K562 (cell line): ENCODE results near the gene ILF2. TPM values are rescaled to one million over a fixed set of nuclear protein-coding genes. Genes with fewer than 3 reads are reported as not detected.
A peak's percentile ranks its signal among the peaks of the same experiment; 100 is the strongest.

Experiments used
- CREM ChIP-seq: IDR thresholded peaks from 2 replicates; pipeline ENCODE4 v1.6.1; 2014; ENCODE audit warnings: antibody characterized with exemption, low read depth
- HDAC6 ChIP-seq: IDR thresholded peaks from 2 replicates; pipeline ENCODE4 v1.6.1; 2012; ENCODE audit warnings: low read depth, mild to moderate bottlenecking, control low read depth, inconsistent platforms, low read length, moderate library complexity
- RBBP5 ChIP-seq: fragments of 200-600 bp; sonication (generic); IDR thresholded peaks from 2 replicates; pipeline ENCODE4 v1.6.1; 2012; ENCODE audit warnings: borderline replicate concordance, mild to moderate bottlenecking, low read length, control low read depth, inconsistent platforms; ENCODE audit not compliant: insufficient read depth, poor library complexity, severe bottlenecking
- TBP ChIP-seq: optimal IDR thresholded peaks from 2 replicates; pipeline ENCODE3; 2011; ENCODE audit warnings: low read depth, low read length, improper control_type of control experiment
- ZNF263 ChIP-seq: sonication (generic); formaldehyde crosslinking; IDR thresholded peaks from 2 replicates; pipeline ENCODE4 v1.8.0; 2022; ENCODE audit warnings: mild to moderate bottlenecking, missing genetic modification reagents, borderline replicate concordance
- polyA plus RNA-seq, 8 experiments: library from polyadenylated mRNA; depleted of rRNA in 4 of 8; stranded (reverse) in 5 of 8; unstranded in 3 of 8; fragments of >200 nt; fragmentation: Nextera tagmentation in 2 of 8; fragmentation: Illumina TruSeq in 1 of 8; extraction: Ambion mirVana in 2 of 8; extraction: Trizol in 1 of 8; gene quantifications; 2 replicates each; pipeline versions ENCODE4 v1.2.1 to v1.2.3, GENCODE V29; 2011 to 2014; ENCODE audit warnings: inconsistent platforms in 1 of 8, missing spikeins in 1 of 8
- total RNA-seq, 7 experiments: library from RNA; depleted of rRNA in 6 of 7; stranded (reverse); fragments of >200 nt in 6 of 7; fragmentation: Illumina TruSeq in 2 of 7; extraction: Trizol in 2 of 7; gene quantifications; 2 replicates each; pipeline versions ENCODE4 v1.2.1 to v1.2.3, GENCODE V29; 2011 to 2021; ENCODE audit warnings: low replicate concordance in 1 of 7
- TF ChIP-seq, protein P1 (sequence below): fragments of 450-650 bp; formaldehyde crosslinking; IDR thresholded peaks from 2 replicates; pipeline ENCODE4 v1.4.0; 2022; ENCODE audit warnings: missing genetic modification characterization
- TF ChIP-seq, protein P2 (sequence below): sonication (generic); formaldehyde crosslinking; IDR thresholded peaks from 2 replicates; pipeline ENCODE4 v1.8.0; 2022; ENCODE audit warnings: missing genetic modification reagents, mild to moderate bottlenecking, moderate library complexity, borderline replicate concordance
- TF ChIP-seq, protein P3 (sequence below): fragments of 200-800 bp; sonication (Bioruptor generic); IDR thresholded peaks from 2 replicates; pipeline ENCODE4 v1.6.1; 2017; ENCODE audit warnings: missing genetic modification characterization, missing compliant biosample characterization
- TF ChIP-seq, protein P4 (sequence below): sonication (generic); formaldehyde crosslinking; IDR thresholded peaks from 2 replicates; pipeline ENCODE4 v1.8.0; 2022; ENCODE audit warnings: missing genetic modification reagents, mild to moderate bottlenecking, borderline replicate concordance
- TF ChIP-seq, protein P5 (sequence below), 2 experiments: fragments of 450-650 bp; formaldehyde crosslinking in 1 of 2; IDR thresholded peaks; 2 replicates each; pipeline versions ENCODE4 v1.4.0 to v1.6.1; 2014 to 2020; ENCODE audit warnings: mild to moderate bottlenecking in 2 of 2, borderline replicate concordance in 1 of 2, low read depth in 1 of 2

Gene ILF2
- total and polyA plus RNA-seq, 9 of the 15 experiments (the other 6 are each of a cell fraction or from before 2014, with no cell fraction given) = 282 to 726 (median 474) TPM

DNA sequence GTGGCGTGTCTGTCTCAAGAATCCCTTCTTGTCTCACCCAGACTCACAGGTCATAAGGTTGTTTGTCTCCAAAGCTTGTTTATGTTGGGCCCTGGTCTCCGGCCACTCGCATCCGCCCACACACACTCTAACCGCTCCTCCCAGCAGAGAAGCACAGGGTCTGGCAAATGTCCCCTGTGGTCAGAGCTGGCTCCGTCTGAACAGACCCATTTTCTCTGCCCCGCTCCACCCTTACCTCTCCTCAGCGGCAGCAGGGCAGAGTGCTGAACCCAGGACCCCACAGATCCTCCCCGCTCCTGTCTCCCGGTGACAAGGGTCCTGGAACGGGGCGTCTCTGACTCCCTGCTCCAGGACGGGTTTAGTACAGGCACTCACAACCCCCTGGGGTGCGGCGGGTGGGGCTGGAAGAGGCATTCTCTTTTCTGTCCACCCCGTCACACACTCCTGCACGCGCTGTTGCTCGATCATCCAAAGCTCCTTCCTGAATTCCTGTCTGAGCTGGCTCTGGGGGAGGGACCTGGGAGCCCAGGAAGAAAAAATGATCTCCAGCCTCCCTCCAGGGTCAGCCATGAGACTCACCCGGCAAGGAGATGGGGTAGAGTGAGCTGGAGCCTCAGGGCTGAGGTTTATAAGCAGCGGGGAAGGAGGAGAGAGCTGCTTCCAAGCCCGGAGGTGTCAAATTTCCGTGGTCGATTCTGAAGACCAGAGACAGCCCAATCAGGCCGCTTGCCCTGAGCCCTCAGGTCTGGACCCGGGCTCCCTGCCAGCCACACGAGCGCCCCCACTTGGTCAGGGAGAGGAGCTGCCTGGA is 43.7 kb downstream of the ILF2 start, which contains the start of gene S100A13 (continued):
- TF ChIP-seq ZNF263 = 0 out of 2 replicates have a peak, but pooled peaks have one; percentile 20
- TF ChIP-seq CREM = peak; percentile 11; the same call in 1 of the 2 replicates
- TF ChIP-seq HDAC6 = no peak
- TF ChIP-seq, protein P1, sequence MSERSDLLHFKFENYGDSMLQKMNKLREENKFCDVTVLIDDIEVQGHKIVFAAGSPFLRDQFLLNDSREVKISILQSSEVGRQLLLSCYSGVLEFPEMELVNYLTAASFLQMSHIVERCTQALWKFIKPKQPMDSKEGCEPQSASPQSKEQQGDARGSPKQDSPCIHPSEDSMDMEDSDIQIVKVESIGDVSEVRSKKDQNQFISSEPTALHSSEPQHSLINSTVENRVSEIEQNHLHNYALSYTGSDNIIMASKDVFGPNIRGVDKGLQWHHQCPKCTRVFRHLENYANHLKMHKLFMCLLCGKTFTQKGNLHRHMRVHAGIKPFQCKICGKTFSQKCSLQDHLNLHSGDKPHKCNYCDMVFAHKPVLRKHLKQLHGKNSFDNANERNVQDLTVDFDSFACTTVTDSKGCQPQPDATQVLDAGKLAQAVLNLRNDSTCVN = 0 out of 2 replicates have a peak, but pooled peaks have one; percentile 22
- peak; percentile 94 for TF ChIP-seq TBP
- TF ChIP-seq, protein P2, sequence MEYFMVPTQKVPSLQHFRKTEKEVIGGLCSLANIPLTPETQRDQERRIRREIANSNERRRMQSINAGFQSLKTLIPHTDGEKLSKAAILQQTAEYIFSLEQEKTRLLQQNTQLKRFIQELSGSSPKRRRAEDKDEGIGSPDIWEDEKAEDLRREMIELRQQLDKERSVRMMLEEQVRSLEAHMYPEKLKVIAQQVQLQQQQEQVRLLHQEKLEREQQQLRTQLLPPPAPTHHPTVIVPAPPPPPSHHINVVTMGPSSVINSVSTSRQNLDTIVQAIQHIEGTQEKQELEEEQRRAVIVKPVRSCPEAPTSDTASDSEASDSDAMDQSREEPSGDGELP = peak; percentile 66; the same call in 1 of the 2 replicates
- TF ChIP-seq, protein P3, sequence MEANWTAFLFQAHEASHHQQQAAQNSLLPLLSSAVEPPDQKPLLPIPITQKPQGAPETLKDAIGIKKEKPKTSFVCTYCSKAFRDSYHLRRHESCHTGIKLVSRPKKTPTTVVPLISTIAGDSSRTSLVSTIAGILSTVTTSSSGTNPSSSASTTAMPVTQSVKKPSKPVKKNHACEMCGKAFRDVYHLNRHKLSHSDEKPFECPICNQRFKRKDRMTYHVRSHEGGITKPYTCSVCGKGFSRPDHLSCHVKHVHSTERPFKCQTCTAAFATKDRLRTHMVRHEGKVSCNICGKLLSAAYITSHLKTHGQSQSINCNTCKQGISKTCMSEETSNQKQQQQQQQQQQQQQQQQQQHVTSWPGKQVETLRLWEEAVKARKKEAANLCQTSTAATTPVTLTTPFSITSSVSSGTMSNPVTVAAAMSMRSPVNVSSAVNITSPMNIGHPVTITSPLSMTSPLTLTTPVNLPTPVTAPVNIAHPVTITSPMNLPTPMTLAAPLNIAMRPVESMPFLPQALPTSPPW = peak; percentile 61
- TF ChIP-seq RBBP5 = peak; percentile 18
- TF ChIP-seq, protein P4, sequence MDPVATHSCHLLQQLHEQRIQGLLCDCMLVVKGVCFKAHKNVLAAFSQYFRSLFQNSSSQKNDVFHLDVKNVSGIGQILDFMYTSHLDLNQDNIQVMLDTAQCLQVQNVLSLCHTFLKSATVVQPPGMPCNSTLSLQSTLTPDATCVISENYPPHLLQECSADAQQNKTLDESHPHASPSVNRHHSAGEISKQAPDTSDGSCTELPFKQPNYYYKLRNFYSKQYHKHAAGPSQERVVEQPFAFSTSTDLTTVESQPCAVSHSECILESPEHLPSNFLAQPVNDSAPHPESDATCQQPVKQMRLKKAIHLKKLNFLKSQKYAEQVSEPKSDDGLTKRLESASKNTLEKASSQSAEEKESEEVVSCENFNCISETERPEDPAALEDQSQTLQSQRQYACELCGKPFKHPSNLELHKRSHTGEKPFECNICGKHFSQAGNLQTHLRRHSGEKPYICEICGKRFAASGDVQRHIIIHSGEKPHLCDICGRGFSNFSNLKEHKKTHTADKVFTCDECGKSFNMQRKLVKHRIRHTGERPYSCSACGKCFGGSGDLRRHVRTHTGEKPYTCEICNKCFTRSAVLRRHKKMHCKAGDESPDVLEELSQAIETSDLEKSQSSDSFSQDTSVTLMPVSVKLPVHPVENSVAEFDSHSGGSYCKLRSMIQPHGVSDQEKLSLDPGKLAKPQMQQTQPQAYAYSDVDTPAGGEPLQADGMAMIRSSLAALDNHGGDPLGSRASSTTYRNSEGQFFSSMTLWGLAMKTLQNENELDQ (CRISPR knock-in tag) = 0 out of 2 replicates have a peak, but pooled peaks have one; percentile 40
- TF ChIP-seq, protein P5, sequence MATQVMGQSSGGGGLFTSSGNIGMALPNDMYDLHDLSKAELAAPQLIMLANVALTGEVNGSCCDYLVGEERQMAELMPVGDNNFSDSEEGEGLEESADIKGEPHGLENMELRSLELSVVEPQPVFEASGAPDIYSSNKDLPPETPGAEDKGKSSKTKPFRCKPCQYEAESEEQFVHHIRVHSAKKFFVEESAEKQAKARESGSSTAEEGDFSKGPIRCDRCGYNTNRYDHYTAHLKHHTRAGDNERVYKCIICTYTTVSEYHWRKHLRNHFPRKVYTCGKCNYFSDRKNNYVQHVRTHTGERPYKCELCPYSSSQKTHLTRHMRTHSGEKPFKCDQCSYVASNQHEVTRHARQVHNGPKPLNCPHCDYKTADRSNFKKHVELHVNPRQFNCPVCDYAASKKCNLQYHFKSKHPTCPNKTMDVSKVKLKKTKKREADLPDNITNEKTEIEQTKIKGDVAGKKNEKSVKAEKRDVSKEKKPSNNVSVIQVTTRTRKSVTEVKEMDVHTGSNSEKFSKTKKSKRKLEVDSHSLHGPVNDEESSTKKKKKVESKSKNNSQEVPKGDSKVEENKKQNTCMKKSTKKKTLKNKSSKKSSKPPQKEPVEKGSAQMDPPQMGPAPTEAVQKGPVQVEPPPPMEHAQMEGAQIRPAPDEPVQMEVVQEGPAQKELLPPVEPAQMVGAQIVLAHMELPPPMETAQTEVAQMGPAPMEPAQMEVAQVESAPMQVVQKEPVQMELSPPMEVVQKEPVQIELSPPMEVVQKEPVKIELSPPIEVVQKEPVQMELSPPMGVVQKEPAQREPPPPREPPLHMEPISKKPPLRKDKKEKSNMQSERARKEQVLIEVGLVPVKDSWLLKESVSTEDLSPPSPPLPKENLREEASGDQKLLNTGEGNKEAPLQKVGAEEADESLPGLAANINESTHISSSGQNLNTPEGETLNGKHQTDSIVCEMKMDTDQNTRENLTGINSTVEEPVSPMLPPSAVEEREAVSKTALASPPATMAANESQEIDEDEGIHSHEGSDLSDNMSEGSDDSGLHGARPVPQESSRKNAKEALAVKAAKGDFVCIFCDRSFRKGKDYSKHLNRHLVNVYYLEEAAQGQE (IDR thresholded peaks at IDR 0.05; ENCODE audit: borderline replicate concordance) = peak; percentile 54
- TF ChIP-seq, protein P5 (CRISPR knock-in tag; IDR thresholded peaks at IDR 0.05; ENCODE audit: low read depth) = no peak
